Esophagus squamous epithelium (tissue), 4 donors: ENCODE data around the gene CAMK4.

Experiments
- CTCF ChIP-seq, 6 experiments: fragments of 450-650 bp in 4 of 6; fragments of 200-600 bp in 2 of 6; sonication (generic) in 2 of 6; IDR thresholded peaks; one replicate each; pipeline ENCODE4 v1.5.1; 2016 to 2019; ENCODE audit warnings: antibody characterized with exemption in 6 of 6, mild to moderate bottlenecking in 4 of 6, moderate library complexity in 4 of 6
- POLR2A ChIP-seq, 4 donors: fragments of 450-650 bp; IDR thresholded peaks; one replicate each; pipeline ENCODE4 v1.6.1; 2017; ENCODE audit warnings: antibody characterized with exemption in 4 of 4, mild to moderate bottlenecking in 4 of 4, moderate library complexity in 3 of 4

GRCh38 chr5:111422245-111422644, 198.1 kb downstream of the CAMK4 start:
- TF ChIP-seq POLR2A (IDR thresholded peaks at IDR 0.05) = no peak
- TF ChIP-seq CTCF (IDR thresholded peaks at IDR 0.05) = no peak
